CD4-positive, CD25-positive, alpha-beta regulatory T cell (primary cell): Measurements from ENCODE around the gene MAP4K3. TPM values are rescaled to one million over a fixed set of nuclear protein-coding genes. Genes with fewer than 3 reads are reported as not detected.
A peak's percentile ranks its signal among the peaks of the same experiment; 100 is the strongest.
"Not testable (repeated sequence)": the region's sequence is repeated elsewhere in the genome, so short reads cannot be mapped to it uniquely, and the experiment has no call there.

Experiments
- ATAC-seq, 2 donors: fragments of 150-1000 bp; cut with Tn5 transposase; one replicate each; pipeline ENCODE4 v1.10.0; 2021; ENCODE audit warnings: low read depth in 2 of 2, moderate number of reproducible peaks in 2 of 2, moderate library complexity in 1 of 2
- DNase-seq, 3 donors: peaks; one replicate each; pipeline versions ENCODE4 v3.0.0 to v3.0.0-alpha.2; 2012 to 2022; ENCODE audit warnings: mixed read lengths in 1 of 3
- H3K27ac ChIP-seq: one replicate; pipeline ENCODE4 v1.7.0; 2013; ENCODE audit warnings: mild to moderate bottlenecking, low read length; ENCODE audit not compliant: insufficient read depth, poor library complexity, severe bottlenecking
- H3K27me3 ChIP-seq: one replicate; pipeline ENCODE4 v1.7.0; 2013; ENCODE audit warnings: low read length; ENCODE audit not compliant: control insufficient read depth, insufficient read depth
- H3K36me3 ChIP-seq: one replicate; pipeline ENCODE4 v1.7.0; 2013; ENCODE audit warnings: mild to moderate bottlenecking, low read length, moderate library complexity; ENCODE audit not compliant: control insufficient read depth, insufficient read depth
- H3K4me1 ChIP-seq: 2 replicates; pipeline ENCODE4 v1.7.0; 2013; ENCODE audit warnings: mild to moderate bottlenecking, low read length; ENCODE audit not compliant: insufficient read depth, control insufficient read depth, poor library complexity, severe bottlenecking
- H3K4me3 ChIP-seq: one replicate; pipeline ENCODE4 v1.7.0; 2013; ENCODE audit warnings: low read depth, mild to moderate bottlenecking, low read length, moderate library complexity
- H3K9me3 ChIP-seq, 2 experiments: 1 replicate in 1 of 2; 2 replicates in 1 of 2; pipeline ENCODE4 v1.7.0; 2013; ENCODE audit warnings: low read length in 2 of 2, mild to moderate bottlenecking in 1 of 2, moderate library complexity in 1 of 2; ENCODE audit not compliant: control insufficient read depth in 2 of 2
- H3K27ac Mint-ChIP-seq, 3 donors: one replicate each; pipeline ENCODE4 v1.8.0; 2020 to 2022; ENCODE audit warnings: mild to moderate bottlenecking in 3 of 3, mixed read lengths in 3 of 3, moderate library complexity in 2 of 3
- H3K27me3 Mint-ChIP-seq: one replicate; pipeline ENCODE4 v1.8.0; 2022; ENCODE audit warnings: mild to moderate bottlenecking, mixed read lengths
- H3K36me3 Mint-ChIP-seq: one replicate; pipeline ENCODE4 v1.8.0; 2020; ENCODE audit warnings: mixed read lengths
- H3K4me1 Mint-ChIP-seq, 4 donors: one replicate each; pipeline ENCODE4 v1.8.0; 2020 to 2022; ENCODE audit warnings: mixed read lengths in 4 of 4, mild to moderate bottlenecking in 1 of 4
- H3K4me3 Mint-ChIP-seq, 4 donors: one replicate each; pipeline ENCODE4 v1.8.0; 2020 to 2022; ENCODE audit warnings: mild to moderate bottlenecking in 4 of 4, mixed read lengths in 4 of 4, moderate library complexity in 3 of 4
- H3K9me3 Mint-ChIP-seq, 7 donors: one replicate each; pipeline ENCODE4 v1.8.0; 2020 to 2022; ENCODE audit warnings: mixed read lengths in 7 of 7, mild to moderate bottlenecking in 3 of 7, moderate library complexity in 2 of 7
- polyA plus RNA-seq, 4 donors: library from polyadenylated mRNA; unstranded; fragments of 300-500 nt; fragmentation: Illumina TruSeq; gene quantifications; one replicate each; pipeline ENCODE4 v1.2.3, GENCODE V29; 2021
- total RNA-seq: library from RNA; stranded (reverse); gene quantifications from one replicate; pipeline ENCODE4 v1.2.3, GENCODE V29; 2022

MAP4K3 gene
- total and polyA plus RNA-seq, 5 donors from 2014 or later: 1.4 to 28.7 (median 2.0) TPM

- Histone ChIP-seq H3K27me3 (no peaks in the 10 kb centered on the region), H3K4me3 (no peak overlapping the region), H3K36me3 (no peaks in the 10 kb centered on the region), H3K4me1 (no peaks in the 10 kb centered on the region), H3K9me3 (no peaks in the 10 kb centered on the region), H3K27ac (no peak overlapping the region)
- H3K4me3 Mint-ChIP-seq: no peak overlapping the region
- no peaks in the 10 kb centered on the region for H3K27me3 Mint-ChIP-seq
- H3K9me3 Mint-ChIP-seq: peaks cover 0 to 3% (median 0%) of the 10 kb centered on the region in 7 donors
- H3K27ac Mint-ChIP-seq: no peak overlapping the region
- ATAC-seq: no peak
- peaks cover 15 to 35% (median 24%) of the 10 kb centered on the region in 4 donors for H3K4me1 Mint-ChIP-seq
- no peak for DNase-seq
- peaks cover under 1% of the 10 kb centered on the region for H3K36me3 Mint-ChIP-seq
These were observed 51.9 kb downstream of the MAP4K3 start for GRCh38 chr2:39385172-39385571.

DNA sequence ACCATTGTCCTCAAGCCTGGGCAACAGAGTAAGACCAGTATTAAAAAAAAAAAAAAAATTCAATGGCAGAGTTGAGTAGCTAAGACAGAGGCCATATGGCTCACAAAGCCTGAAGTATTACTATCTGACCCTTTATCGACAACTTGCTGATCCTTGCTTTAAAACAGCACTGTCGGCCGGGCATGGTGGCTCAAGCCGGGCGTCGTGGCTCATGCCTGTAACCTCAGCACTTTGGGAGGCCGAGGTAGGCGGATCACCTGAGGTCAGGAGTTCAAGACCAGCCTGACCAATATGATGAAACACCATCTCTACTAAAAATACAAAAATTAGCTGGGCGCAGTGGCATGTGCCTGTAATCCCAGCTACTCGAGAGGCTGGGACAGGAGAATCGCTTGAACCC lies 53.0 kb downstream of the MAP4K3 start:
- not testable (repeated sequence) for H3K9me3 Mint-ChIP-seq, DNase-seq, H3K36me3 Mint-ChIP-seq, H3K36me3 ChIP-seq, H3K27me3 Mint-ChIP-seq, H3K27ac Mint-ChIP-seq, H3K4me3 Mint-ChIP-seq, H3K27ac ChIP-seq, ATAC-seq, H3K4me3 ChIP-seq, H3K9me3 ChIP-seq, H3K27me3 ChIP-seq, H3K4me1 ChIP-seq
- H3K4me1 Mint-ChIP-seq: peaks cover 12 to 27% (median 20%) of the 10 kb centered on the region in 4 donors

DNA sequence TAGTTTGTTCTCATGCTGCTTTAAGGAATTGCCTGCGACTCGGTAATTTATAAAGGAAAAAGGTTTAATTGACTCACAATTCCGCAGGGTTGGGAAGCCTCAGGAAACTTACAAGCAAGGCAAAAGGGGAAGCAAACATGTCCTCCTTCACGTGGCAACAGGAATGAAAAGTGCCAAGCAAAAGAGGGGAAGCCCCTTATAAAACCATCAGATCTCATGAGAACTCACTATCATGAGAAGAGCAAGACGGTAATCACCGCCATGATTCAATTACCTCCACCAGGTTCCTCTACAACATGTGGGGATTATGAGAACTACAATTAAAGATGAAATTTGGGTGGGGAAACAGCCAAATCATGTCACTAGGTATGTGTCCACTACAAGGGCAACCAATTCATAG lies 53.9 kb downstream of the MAP4K3 start:
- Histone ChIP-seq H3K27ac (no peak overlapping the region), H3K4me1 (no peaks in the 10 kb centered on the region), H3K9me3 (no peaks in the 10 kb centered on the region), H3K27me3 (no peaks in the 10 kb centered on the region), H3K36me3 (no peaks in the 10 kb centered on the region), H3K4me3 (no peak overlapping the region)
- Mint-ChIP-seq H3K4me3 (no peak overlapping the region), H3K9me3 (peaks cover 0 to 3% (median 0%) of the 10 kb centered on the region in 7 donors), H3K36me3 (no peaks in the 10 kb centered on the region), H3K27ac (peak overlapping the region in 2 of 3 donors; percentile 59), H3K4me1 (peaks cover 5 to 22% (median 16%) of the 10 kb centered on the region in 4 donors), H3K27me3 (no peaks in the 10 kb centered on the region)
- ATAC-seq (no peak), DNase-seq (no peak)

DNA sequence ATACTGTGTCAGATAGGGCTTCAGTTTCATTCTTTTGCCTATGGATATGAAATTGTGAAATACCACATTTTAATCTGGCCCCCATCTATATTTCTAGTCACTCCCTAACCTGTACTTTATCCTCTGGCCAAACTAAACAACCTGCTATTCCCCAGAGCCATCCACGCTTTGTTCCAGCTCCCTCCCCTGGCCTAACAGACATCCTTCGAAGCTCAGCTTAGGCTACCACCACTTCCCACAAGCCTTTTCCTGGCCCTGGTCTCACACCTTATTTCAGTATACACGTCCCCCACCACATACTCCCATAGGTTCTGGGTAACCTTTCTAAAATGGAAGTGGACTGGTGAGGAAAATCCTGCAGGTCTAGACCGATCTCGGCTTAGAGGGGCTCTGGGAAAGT lies 55.4 kb downstream of the MAP4K3 start:
- H3K27me3 Mint-ChIP-seq: no peaks in the 10 kb centered on the region
- H3K4me1 Mint-ChIP-seq: peaks cover 5 to 24% (median 17%) of the 10 kb centered on the region in 4 donors
- ATAC-seq (no peak), DNase-seq (no peak)
- Histone ChIP-seq H3K4me3 (no peak overlapping the region), H3K27me3 (no peaks in the 10 kb centered on the region), H3K36me3 (no peaks in the 10 kb centered on the region), H3K27ac (no peak overlapping the region), H3K4me1 (no peaks in the 10 kb centered on the region), H3K9me3 (no peaks in the 10 kb centered on the region)
- no peak overlapping the region for H3K27ac Mint-ChIP-seq
- no peaks in the 10 kb centered on the region for H3K36me3 Mint-ChIP-seq
- H3K9me3 Mint-ChIP-seq: peaks cover 0 to 3% (median 0%) of the 10 kb centered on the region in 7 donors
- no peak overlapping the region for H3K4me3 Mint-ChIP-seq

DNA sequence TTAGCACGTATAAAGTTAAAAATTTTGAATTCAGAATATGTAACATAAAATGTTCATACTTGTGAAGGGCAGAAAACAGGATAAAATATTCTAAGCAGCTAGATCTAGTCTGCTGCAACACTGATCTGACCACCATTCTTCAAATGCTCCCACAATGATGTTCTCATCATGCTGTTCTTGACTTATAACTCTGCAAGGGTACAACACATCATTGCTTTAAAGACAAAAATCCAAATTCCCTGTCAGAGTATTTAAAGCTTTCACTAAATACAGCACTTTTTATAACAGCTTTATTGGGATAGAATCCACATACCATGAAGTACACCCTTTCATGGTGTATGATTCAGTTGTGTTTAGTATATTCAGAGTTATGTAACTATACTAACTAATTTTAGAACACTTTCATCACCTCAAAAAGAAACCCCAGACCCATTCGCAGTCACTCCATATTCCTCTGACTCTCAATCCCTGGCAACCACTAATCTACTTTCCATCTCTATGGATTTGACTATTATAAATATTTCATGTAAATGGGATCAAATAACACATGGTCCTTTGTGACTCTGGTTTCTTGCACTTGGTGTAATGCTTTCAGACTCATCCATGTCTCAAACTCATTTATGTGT lies 56.4 kb downstream of the MAP4K3 start:
- H3K9me3 Mint-ChIP-seq: peaks cover 0 to 4% (median 0%) of the 10 kb centered on the region in 7 donors
- peaks cover 5 to 24% (median 16%) of the 10 kb centered on the region in 4 donors for H3K4me1 Mint-ChIP-seq
- Histone ChIP-seq H3K27me3 (no peaks in the 10 kb centered on the region), H3K4me1 (no peaks in the 10 kb centered on the region), H3K9me3 (no peaks in the 10 kb centered on the region), H3K27ac (no peak overlapping the region), H3K4me3 (no peak overlapping the region), H3K36me3 (no peaks in the 10 kb centered on the region)
- H3K27ac Mint-ChIP-seq: peak overlapping the region in 2 of 3 donors; percentile 15 to 42
- peaks cover 6% of the 10 kb centered on the region for H3K36me3 Mint-ChIP-seq
- no peaks in the 10 kb centered on the region for H3K27me3 Mint-ChIP-seq
- DNase-seq: no peak
- no peak for ATAC-seq
- H3K4me3 Mint-ChIP-seq: no peak overlapping the region

DNA sequence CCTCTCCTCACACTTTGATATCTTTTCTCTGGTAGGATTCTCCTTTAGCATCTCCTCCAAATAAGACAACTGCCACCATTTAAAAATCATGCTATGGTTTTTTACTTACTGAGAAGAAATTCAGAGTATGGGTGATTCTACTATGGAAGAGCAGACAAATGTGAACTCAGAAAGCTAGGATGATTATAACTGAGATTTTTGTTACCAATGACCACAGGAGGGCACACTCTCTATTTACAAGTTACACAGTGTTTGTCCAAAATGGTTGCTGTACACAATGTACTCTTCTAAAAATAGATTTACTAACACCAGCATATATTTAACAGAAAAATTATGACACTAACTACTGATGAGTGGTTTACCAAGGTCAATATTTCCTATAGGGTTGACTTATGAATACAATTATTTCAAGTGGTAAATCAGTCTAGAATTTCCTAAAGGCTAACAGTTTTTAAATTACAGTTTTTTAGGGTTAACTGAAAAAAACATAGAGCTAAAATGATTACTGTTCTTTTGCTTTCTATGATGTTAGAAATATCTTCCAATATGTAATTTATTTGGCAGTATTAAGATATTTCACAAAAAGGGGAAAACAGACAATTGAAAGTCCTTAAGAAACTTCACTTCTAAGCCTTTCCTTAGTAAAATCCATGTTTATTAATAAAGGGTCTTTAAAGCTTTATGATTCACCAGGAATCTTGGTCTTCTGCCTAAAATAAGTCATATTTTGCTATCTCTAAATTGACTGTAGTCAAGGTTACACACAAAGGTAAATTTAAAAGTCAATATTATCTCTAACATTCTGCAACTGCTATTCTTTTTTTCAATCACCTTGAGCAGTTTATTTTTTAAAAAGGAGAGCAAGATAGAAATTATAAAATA lies 57.2 kb downstream of the MAP4K3 start:
- DNase-seq: peak in 2 of 3 donors; percentile 33 to 53
- Mint-ChIP-seq H3K9me3 (peaks cover 0 to 5% (median 0%) of the 10 kb centered on the region in 7 donors), H3K27ac (peak overlapping the region in 1 of 3 donors; percentile 3), H3K36me3 (peaks cover 11% of the 10 kb centered on the region), H3K27me3 (no peaks in the 10 kb centered on the region), H3K4me1 (peaks cover 5 to 21% (median 17%) of the 10 kb centered on the region in 4 donors), H3K4me3 (no peak overlapping the region)
- no peak overlapping the region for H3K4me3 ChIP-seq
- peak; percentile 58 to 61 for ATAC-seq
- H3K36me3 ChIP-seq: no peaks in the 10 kb centered on the region
- no peaks in the 10 kb centered on the region for H3K9me3 ChIP-seq
- no peaks in the 10 kb centered on the region for H3K4me1 ChIP-seq
- H3K27ac ChIP-seq: no peak overlapping the region
- H3K27me3 ChIP-seq: no peaks in the 10 kb centered on the region

DNA sequence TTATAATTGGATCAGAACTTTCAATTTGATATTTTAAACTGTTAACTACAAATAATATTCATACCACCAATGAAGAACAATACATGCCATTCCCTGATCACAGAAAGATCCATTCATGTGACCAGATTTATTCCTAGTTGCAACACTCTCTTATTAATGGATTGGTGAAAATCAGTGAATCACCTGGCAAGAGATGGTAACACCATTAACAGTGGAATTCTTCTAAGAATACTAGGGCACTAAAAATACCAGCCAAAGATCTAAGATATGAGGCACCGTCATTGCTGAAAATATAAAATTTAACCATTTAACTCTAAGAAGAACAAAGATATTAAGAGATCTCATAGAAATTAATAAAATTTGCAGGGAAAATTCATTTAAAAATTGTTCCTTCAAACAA lies 58.1 kb downstream of the MAP4K3 start:
- Histone ChIP-seq H3K4me3 (no peak overlapping the region), H3K27ac (no peak overlapping the region), H3K4me1 (no peaks in the 10 kb centered on the region), H3K9me3 (no peaks in the 10 kb centered on the region), H3K27me3 (no peaks in the 10 kb centered on the region), H3K36me3 (no peaks in the 10 kb centered on the region)
- Mint-ChIP-seq H3K4me1 (peaks cover 5 to 18% (median 15%) of the 10 kb centered on the region in 4 donors), H3K9me3 (peaks cover 0 to 5% (median 0%) of the 10 kb centered on the region in 7 donors), H3K27ac (no peak overlapping the region), H3K27me3 (no peaks in the 10 kb centered on the region), H3K4me3 (no peak overlapping the region), H3K36me3 (peaks cover 15% of the 10 kb centered on the region)
- DNase-seq (no peak), ATAC-seq (no peak)
